ENCODE measurements around the gene EFEMP1.

DNA sequence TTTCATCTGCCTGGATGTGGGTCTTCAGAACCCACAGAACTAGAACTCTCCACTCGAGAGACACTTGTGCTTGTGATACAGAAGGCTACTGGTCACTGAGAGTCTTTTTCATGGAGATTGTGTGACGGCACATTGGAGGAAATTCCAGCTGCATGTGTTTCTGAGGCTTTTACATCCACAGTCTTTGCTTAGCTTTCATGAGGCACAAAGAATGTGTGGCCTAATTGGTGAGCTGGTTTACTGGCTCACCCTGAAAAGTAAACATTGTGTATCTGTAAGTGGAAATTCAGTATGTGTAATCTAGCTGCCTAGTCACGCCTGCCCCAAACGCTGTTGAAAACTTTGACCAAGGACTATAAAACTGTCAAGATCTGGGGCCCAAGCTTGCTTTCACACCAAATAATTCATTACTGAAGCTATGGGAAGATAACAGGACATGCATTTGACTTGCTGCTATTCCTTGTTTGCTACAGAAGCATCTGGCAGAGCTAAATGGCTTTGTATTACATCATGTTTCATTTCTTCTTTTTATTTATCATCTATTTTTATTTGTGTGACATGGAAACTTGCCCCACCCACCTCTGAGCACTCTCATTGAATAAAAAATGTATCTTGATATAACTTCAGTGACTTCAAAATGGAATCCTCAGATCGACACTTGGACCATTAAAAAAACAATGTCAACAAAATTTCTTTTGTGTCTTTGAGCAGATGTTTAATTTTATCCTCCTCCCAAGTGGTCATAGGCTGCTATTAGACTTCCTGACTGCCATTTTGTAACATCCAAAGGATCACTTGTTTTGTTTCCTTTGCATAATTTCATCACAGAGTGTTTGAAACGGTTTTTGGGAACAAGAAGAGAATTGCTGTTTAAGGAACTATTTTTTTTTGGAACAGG lies 80.2 kb downstream of the EFEMP1 start:
- TF ChIP-seq NRF1 (IDR thresholded peaks at IDR 0.05; ENCODE audit: low read depth, low read length) (no peak), POLR2AphosphoS5 (IDR thresholded peaks at IDR 0.05; ENCODE audit: low read depth, low read length) (no peak)
- TF ChIP-seq, protein P1, sequence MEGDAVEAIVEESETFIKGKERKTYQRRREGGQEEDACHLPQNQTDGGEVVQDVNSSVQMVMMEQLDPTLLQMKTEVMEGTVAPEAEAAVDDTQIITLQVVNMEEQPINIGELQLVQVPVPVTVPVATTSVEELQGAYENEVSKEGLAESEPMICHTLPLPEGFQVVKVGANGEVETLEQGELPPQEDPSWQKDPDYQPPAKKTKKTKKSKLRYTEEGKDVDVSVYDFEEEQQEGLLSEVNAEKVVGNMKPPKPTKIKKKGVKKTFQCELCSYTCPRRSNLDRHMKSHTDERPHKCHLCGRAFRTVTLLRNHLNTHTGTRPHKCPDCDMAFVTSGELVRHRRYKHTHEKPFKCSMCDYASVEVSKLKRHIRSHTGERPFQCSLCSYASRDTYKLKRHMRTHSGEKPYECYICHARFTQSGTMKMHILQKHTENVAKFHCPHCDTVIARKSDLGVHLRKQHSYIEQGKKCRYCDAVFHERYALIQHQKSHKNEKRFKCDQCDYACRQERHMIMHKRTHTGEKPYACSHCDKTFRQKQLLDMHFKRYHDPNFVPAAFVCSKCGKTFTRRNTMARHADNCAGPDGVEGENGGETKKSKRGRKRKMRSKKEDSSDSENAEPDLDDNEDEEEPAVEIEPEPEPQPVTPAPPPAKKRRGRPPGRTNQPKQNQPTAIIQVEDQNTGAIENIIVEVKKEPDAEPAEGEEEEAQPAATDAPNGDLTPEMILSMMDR (IDR thresholded peaks at IDR 0.05), result no peak
- TF ChIP-seq, protein P2, sequence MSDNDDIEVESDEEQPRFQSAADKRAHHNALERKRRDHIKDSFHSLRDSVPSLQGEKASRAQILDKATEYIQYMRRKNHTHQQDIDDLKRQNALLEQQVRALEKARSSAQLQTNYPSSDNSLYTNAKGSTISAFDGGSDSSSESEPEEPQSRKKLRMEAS (IDR thresholded peaks at IDR 0.05; ENCODE audit: low read depth), result no peak

All from SK-N-SH (cell line).